ENCODE data around the gene DPP8. TPM values are rescaled to one million over a fixed set of nuclear protein-coding genes. Genes with fewer than 3 reads are reported as not detected.

The DPP8 gene
- total and polyA plus RNA-seq, 2 donors (not counting 1 experiment from before 2014, with no cell fraction given) = 17.1 to 65.2 TPM

DNA sequence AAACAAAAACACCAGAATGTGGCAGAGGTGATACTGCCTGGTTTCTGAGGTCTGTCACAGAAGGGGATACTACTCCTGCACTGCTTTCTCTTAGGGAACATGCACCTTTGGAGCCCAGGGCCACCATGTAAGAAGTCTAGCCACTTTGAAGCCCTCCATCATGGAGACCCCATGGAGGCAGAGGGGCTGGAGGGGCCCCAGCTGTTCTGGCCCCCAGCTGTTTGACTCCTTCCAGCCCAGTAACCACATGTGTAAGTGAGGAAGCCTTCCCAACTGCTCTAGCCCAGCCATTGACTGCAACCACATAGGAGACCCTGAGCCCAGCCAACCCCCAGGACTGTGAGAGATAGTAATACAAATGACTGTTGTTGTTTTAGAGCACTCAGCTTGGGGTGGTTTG is 85.8 kb downstream of the DPP8 start:
- Mint-ChIP-seq H3K27me3 (peaks cover 7% of the 10 kb centered on the region), H3K4me1 (no peaks in the 10 kb centered on the region), H3K4me3 (no peak overlapping the region), H3K27ac (no peak overlapping the region), H3K9me3 (ENCODE audit: insufficient read depth) (no peaks in the 10 kb centered on the region)
- no peak for ATAC-seq (ENCODE audit: low read depth)
- intact Hi-C loops (cut with micrococcal nuclease) = no loop called here
- Histone ChIP-seq H3K27ac (ENCODE audit: low read length in 2 of 2) (no peak overlapping the region), H4K20me1 (ENCODE audit: control insufficient read depth, insufficient read depth, low read length, poor library complexity, severe bottlenecking) (no peaks in the 10 kb centered on the region), H3K4me2 (replicated peaks; ENCODE audit: low read depth, low read length, poor library complexity, severe bottlenecking) (no peak overlapping the region), H3K36me3 (replicated peaks in 1 of 2; ENCODE audit: control extremely low read depth in 1 of 2, control insufficient read depth in 1 of 2, extremely low read depth in 1 of 2, insufficient read depth in 2 of 2, low read length in 1 of 2) (no peaks in the 10 kb centered on the region), H3K9me3 (ENCODE audit: control extremely low read depth in 1 of 3, control insufficient read depth in 2 of 3, insufficient read depth in 1 of 3, low read length in 2 of 3) (no peaks in the 10 kb centered on the region), H2AFZ (ENCODE audit: insufficient read depth, low read depth, low read length, poor library complexity, severe bottlenecking) (no peak overlapping the region), H3K9ac (ENCODE audit: low read length) (no peak overlapping the region), H3K4me1 (ENCODE audit: control insufficient read depth in 2 of 2, insufficient read depth in 2 of 2, low read length in 2 of 2) (no peaks in the 10 kb centered on the region), H3K79me2 (ENCODE audit: control insufficient read depth, insufficient read depth, low read length) (no peaks in the 10 kb centered on the region), H3K27me3 (replicated peaks in 1 of 4; ENCODE audit: control extremely low read depth in 1 of 4, control insufficient read depth in 3 of 4, insufficient read depth in 4 of 4, low read length in 3 of 4) (peaks cover 0 to 3% (median 0%) of the 10 kb centered on the region in 4 experiments), H3K4me3 (ENCODE audit: control extremely low read depth in 1 of 5, extremely low read depth in 1 of 5, insufficient read depth in 1 of 5, low read depth in 2 of 5, low read length in 4 of 5) (no peak overlapping the region)
- ChIA-PET POLR2A (no interaction called here), CTCF (no interaction called here)
- TF ChIP-seq, protein P1, sequence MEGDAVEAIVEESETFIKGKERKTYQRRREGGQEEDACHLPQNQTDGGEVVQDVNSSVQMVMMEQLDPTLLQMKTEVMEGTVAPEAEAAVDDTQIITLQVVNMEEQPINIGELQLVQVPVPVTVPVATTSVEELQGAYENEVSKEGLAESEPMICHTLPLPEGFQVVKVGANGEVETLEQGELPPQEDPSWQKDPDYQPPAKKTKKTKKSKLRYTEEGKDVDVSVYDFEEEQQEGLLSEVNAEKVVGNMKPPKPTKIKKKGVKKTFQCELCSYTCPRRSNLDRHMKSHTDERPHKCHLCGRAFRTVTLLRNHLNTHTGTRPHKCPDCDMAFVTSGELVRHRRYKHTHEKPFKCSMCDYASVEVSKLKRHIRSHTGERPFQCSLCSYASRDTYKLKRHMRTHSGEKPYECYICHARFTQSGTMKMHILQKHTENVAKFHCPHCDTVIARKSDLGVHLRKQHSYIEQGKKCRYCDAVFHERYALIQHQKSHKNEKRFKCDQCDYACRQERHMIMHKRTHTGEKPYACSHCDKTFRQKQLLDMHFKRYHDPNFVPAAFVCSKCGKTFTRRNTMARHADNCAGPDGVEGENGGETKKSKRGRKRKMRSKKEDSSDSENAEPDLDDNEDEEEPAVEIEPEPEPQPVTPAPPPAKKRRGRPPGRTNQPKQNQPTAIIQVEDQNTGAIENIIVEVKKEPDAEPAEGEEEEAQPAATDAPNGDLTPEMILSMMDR (IDR thresholded peaks at IDR 0.05) = no peak
- TF ChIP-seq EZH2 (IDR thresholded peaks at IDR 0.05; ENCODE audit: borderline replicate concordance, insufficient read depth, low read depth, low read length, poor library complexity, severe bottlenecking) = no peak
- DNase-seq = no peak

DNA sequence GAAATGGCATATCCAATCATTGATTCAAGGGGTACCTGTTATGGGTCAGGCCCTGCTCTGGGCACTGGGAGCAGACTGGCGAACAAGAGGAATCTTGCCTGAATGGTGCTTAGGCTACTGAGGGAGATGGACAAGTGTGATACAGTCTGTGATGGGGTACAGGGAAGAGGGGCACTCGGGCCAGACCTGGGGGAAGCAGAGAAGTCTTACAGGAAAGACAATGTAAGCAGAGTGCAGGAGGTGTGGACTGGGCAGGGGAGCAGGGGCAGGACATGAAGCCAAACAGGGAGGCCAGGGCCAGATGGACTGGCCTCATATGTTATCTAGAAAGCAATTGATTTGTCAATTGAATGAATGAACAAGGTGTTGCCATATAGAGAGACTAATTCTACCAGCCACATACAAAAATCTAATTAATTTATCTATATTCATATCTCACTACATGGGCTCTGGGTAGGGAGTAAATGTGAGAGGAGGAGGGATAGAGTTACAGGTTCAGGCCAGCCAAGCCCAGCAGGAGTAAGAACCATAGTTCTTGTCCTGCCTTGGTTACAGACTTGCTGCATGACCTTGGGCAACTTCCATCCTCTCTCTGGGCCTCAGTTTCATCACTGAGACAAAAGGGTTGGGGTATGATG is 91.2 kb downstream of the DPP8 start:
- peaks cover 0 to 34% (median 15%) of the 10 kb centered on the region in 4 experiments for H3K27me3 ChIP-seq (replicated peaks in 1 of 4; ENCODE audit: control extremely low read depth in 1 of 4, control insufficient read depth in 3 of 4, insufficient read depth in 4 of 4, low read length in 3 of 4)
- Mint-ChIP-seq H3K27ac (no peak overlapping the region), H3K27me3 (peaks cover 47% of the 10 kb centered on the region), H3K9me3 (ENCODE audit: insufficient read depth) (no peaks in the 10 kb centered on the region), H3K4me1 (peaks cover 21% of the 10 kb centered on the region), H3K4me3 (no peak overlapping the region)
- H3K9ac ChIP-seq (ENCODE audit: low read length) = no peak overlapping the region
- WGBS (ENCODE audit: insufficient coverage) = 73% methylated on average over 2 of the region's 2 CpGs
- H2AFZ ChIP-seq (ENCODE audit: insufficient read depth, low read depth, low read length, poor library complexity, severe bottlenecking) = no peak overlapping the region
- H3K27ac ChIP-seq (ENCODE audit: low read length in 2 of 2) = no peak overlapping the region
- intact Hi-C loops (cut with micrococcal nuclease) = no loop called here
- no peaks in the 10 kb centered on the region for H3K79me2 ChIP-seq (ENCODE audit: control insufficient read depth, insufficient read depth, low read length)
- DNase-seq (no peak), ATAC-seq (ENCODE audit: low read depth) (no peak)
- ChIA-PET POLR2A (no interaction called here), CTCF (no interaction called here)
- TF ChIP-seq, protein P1 (IDR thresholded peaks at IDR 0.05) = no peak
- TF ChIP-seq EZH2 (IDR thresholded peaks at IDR 0.05; ENCODE audit: borderline replicate concordance, insufficient read depth, low read depth, low read length, poor library complexity, severe bottlenecking) = no peak
- peaks cover 10 to 17% of the 10 kb centered on the region in 2 donors for H3K4me1 ChIP-seq (ENCODE audit: control insufficient read depth in 2 of 2, insufficient read depth in 2 of 2, low read length in 2 of 2)
- H3K36me3 ChIP-seq (replicated peaks in 1 of 2; ENCODE audit: control extremely low read depth in 1 of 2, control insufficient read depth in 1 of 2, extremely low read depth in 1 of 2, insufficient read depth in 2 of 2, low read length in 1 of 2) = no peaks in the 10 kb centered on the region
- H3K4me2 ChIP-seq (replicated peaks; ENCODE audit: low read depth, low read length, poor library complexity, severe bottlenecking) = no peak overlapping the region
- H4K20me1 ChIP-seq (ENCODE audit: control insufficient read depth, insufficient read depth, low read length, poor library complexity, severe bottlenecking) = no peaks in the 10 kb centered on the region
- H3K9me3 ChIP-seq (ENCODE audit: control extremely low read depth in 1 of 3, control insufficient read depth in 2 of 3, insufficient read depth in 1 of 3, low read length in 2 of 3) = peaks cover 0 to 8% (median 0%) of the 10 kb centered on the region in 3 donors
- H3K4me3 ChIP-seq (ENCODE audit: control extremely low read depth in 1 of 5, extremely low read depth in 1 of 5, insufficient read depth in 1 of 5, low read depth in 2 of 5, low read length in 4 of 5) = no peak overlapping the region

Data from B cell (primary cell).